ENCODE data around the gene CEBPA.
"Not testable (repeated sequence)": the region's sequence is repeated elsewhere in the genome, so short reads cannot be mapped to it uniquely, and the experiment has no call there.

Gene CEBPA

GRCh38 chr19:33323093-33323820 lies 20.9 kb upstream of the CEBPA start:
- no peak for DNase-seq

- DNase-seq, result no peak
Observed at GRCh38 chr19:33320636-33321035, 18.3 kb upstream of the CEBPA start.

GRCh38 chr19:33317991-33318390 lies 15.7 kb upstream of the CEBPA start:
- not testable (repeated sequence) for DNase-seq

GRCh38 chr19:33317517-33317916 lies 15.2 kb upstream of the CEBPA start:
- no peak for DNase-seq

GRCh38 chr19:33316541-33317264 lies 14.4 kb upstream of the CEBPA start:
- no peak for DNase-seq

GRCh38 chr19:33312808-33313207 lies 10.5 kb upstream of the CEBPA start:
- DNase-seq, result not testable (repeated sequence)

GRCh38 chr19:33312065-33312464 lies 9.7 kb upstream of the CEBPA start:
- DNase-seq, result peak; percentile 7

- peak; percentile 39 for DNase-seq
Observed at GRCh38 chr19:33311326-33311682, 9.0 kb upstream of the CEBPA start.

GRCh38 chr19:33310606-33311325 lies 8.4 kb upstream of the CEBPA start:
- peak; percentile 53 for DNase-seq

GRCh38 chr19:33309826-33310225 lies 7.5 kb upstream of the CEBPA start:
- peak; percentile 44 for DNase-seq

- DNase-seq, result peak; percentile 22
Observed at GRCh38 chr19:33306853-33307792, 4.8 kb upstream of the CEBPA start.

- DNase-seq, result no peak
Observed at GRCh38 chr19:33306191-33306590, 3.9 kb upstream of the CEBPA start.

- DNase-seq, result peak; percentile 51
Observed at GRCh38 chr19:33304760-33305647, 2.7 kb upstream of the CEBPA start.

GRCh38 chr19:33304371-33304759 lies 2.0 kb upstream of the CEBPA start:
- peak; percentile 47 for DNase-seq

- no peak for DNase-seq
Observed at GRCh38 chr19:33303791-33304345, 1.5 kb upstream of the CEBPA start.

- DNase-seq, result peak; percentile 80
Observed at GRCh38 chr19:33302974-33303790, 848 bp upstream of the CEBPA start.

GRCh38 chr19:33301900-33302174 lies 497 bp downstream of the CEBPA start:
- no peak for DNase-seq

- DNase-seq, result peak; percentile 68
Observed at GRCh38 chr19:33301144-33301899, 1.0 kb downstream of the CEBPA start.

- no peak for DNase-seq
Observed at GRCh38 chr19:33300894-33301143, 1.5 kb downstream of the CEBPA start.
